ENCODE results near the gene ZFAND5. TPM values are rescaled to one million over a fixed set of nuclear protein-coding genes. Genes with fewer than 3 reads are reported as not detected.

The ZFAND5 gene
- total and polyA plus RNA-seq, 7 donors = 49.5 to 307 (median 126) TPM

DNA sequence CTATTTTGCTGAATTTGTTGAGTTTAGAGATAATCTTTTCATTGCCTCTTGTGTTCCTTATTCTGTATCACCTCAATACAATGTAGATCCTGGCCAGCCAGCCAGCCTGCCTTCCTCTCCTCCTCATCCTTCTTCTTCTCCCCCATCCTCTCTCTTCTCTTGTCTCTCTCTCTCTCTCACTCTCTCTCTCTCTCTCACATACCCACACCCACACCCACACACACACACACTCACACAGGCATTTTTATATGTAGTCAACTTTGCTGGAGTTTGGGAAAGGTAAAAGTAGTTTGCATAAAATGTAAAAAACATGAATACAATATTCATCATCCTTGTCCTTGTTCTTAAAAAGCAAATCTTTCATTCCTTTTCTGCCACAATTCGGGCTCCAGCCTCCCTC is 60.5 kb downstream of the ZFAND5 start:
- Histone ChIP-seq H3K4me1 (peaks cover 0 to 15% (median 6%) of the 10 kb centered on the region in 4 donors), H3K27me3 (no peaks in the 10 kb centered on the region), H3K27ac (peak overlapping the region; percentile 54 to 90 (median 76)), H3K9me3 (no peaks in the 10 kb centered on the region), H3K4me3 (peak overlapping the region in 3 of 4 donors; percentile 3 to 53 (median 40)), H3K36me3 (no peaks in the 10 kb centered on the region)
- no peak for TF ChIP-seq POLR2AphosphoS5 (IDR thresholded peaks at IDR 0.05)
- TF ChIP-seq POLR2A (IDR thresholded peaks at IDR 0.05) = no peak
- no peak for TF ChIP-seq EP300 (IDR thresholded peaks at IDR 0.05)
- TF ChIP-seq, protein P1, sequence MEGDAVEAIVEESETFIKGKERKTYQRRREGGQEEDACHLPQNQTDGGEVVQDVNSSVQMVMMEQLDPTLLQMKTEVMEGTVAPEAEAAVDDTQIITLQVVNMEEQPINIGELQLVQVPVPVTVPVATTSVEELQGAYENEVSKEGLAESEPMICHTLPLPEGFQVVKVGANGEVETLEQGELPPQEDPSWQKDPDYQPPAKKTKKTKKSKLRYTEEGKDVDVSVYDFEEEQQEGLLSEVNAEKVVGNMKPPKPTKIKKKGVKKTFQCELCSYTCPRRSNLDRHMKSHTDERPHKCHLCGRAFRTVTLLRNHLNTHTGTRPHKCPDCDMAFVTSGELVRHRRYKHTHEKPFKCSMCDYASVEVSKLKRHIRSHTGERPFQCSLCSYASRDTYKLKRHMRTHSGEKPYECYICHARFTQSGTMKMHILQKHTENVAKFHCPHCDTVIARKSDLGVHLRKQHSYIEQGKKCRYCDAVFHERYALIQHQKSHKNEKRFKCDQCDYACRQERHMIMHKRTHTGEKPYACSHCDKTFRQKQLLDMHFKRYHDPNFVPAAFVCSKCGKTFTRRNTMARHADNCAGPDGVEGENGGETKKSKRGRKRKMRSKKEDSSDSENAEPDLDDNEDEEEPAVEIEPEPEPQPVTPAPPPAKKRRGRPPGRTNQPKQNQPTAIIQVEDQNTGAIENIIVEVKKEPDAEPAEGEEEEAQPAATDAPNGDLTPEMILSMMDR (IDR thresholded peaks at IDR 0.05) = no peak
- DNase-seq = no peak
- intact Hi-C loops (cut with DNase I) = no loop called here
- 9 to 29% methylated on average over 1 of the region's 1 CpG for WGBS, 2 donors

Other genes with a start within 250 kb of the ZFAND5 start
- gene GDA, start 215.8 kb downstream of the ZFAND5 start, total RNA-seq = under 1 TPM in 2 of 4 donors, not detected in 2; under 0.01 to 0.27 TPM
- gene GDA, start 215.8 kb downstream of the ZFAND5 start, polyA plus RNA-seq = 10 to 100 TPM; 16.0 to 63.1 (median 22.8) TPM
- gene TMC1, start 156.4 kb upstream of the ZFAND5 start, total RNA-seq = 1 to 10 TPM in 1 of 4 donors, under 1 TPM in 1, not detected in 2; under 0.01 to 1.5 TPM
- gene TMC1, start 156.4 kb upstream of the ZFAND5 start, polyA plus RNA-seq = under 1 TPM in 1 of 3 donors, not detected in 2; 0.51 TPM